Inferior parietal cortex (tissue), 1 donor: Measurements from ENCODE around the gene PAF1.
"Not testable (repeated sequence)": the region's sequence is repeated elsewhere in the genome, so short reads cannot be mapped to it uniquely, and the experiment has no call there.

Experiments
- DNase-seq: peaks from one replicate; pipeline ENCODE4 v3.0.0-alpha.2; 2016; ENCODE audit errors: extremely low spot score

PAF1 gene

GRCh38 chr19:39382991-39383828 is 7.7 kb downstream of the PAF1 start:
- no peak for DNase-seq

- no peak for DNase-seq
Observed at GRCh38 chr19:39381910-39382611, 8.8 kb downstream of the PAF1 start.

- no peak for DNase-seq
Observed at GRCh38 chr19:39380521-39381502, 10.1 kb downstream of the PAF1 start.

GRCh38 chr19:39379865-39380396 is 11.0 kb downstream of the PAF1 start:
- peak; percentile 48 for DNase-seq

DNA sequence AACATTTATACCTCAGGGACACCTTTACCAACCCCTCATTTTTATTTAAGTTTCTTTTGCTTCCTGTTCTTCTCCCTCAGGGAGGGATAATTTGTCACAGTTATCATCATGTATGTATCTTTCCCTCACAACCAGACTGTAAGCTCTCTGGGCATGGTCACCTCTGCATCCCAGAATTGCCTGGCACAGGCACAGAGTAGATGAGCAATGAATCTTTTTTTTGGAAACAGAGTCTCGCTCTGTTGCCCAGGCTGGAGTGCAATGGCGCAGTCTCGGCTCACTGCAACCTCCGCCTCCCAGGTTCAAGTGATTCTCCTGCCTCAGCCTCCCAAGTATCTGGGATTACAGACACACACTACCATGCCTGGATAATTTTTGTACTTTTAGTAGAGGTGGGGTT is 11.5 kb downstream of the PAF1 start:
- not testable (repeated sequence) for DNase-seq

DNA sequence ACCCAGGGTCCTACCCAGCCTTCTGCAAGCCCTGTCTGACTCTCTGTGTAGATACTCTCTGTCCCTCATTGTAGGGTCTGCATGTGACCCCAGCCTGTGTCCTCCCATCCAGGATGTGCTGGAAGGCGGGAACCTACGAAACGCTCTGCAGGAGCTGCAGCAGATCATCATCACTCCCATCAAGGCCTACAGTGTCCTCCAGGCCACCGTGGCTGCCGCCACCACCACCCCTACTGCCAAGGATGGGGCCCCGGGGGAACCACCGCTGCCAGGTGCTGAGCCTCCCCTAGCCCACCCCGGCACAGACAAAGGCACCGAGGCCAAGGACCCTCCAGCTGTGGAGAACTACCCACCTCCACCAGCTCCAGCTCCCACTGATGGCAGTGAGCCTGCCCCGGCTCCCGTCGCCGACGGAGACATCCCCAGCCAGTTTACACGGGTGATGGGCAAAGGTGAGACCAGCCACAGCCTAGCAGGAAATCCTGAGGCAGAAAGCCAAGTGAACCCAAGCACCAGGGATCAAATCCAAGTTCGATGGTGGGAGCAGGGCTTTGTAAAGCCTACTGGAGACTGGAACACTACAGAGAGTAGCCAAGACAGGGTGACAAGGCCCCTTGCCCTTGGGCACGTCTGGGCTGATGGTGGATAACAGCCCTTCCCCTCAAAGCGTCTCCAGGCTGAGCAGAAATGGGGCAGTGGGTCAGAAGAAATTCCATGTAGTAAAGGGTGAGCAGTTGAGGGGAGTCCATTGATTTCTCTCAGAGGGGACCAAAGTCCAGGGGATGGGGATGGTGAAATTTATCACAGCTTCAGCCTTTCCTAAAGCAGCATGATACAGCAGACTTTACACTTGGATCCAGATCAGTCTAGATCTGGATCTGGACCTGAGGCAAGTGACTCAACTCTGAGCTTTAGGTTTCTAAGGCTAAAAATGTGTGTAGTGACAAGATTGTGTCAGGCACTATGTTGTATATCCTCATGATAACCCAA is 13.2 kb downstream of the PAF1 start:
- DNase-seq = no peak

DNA sequence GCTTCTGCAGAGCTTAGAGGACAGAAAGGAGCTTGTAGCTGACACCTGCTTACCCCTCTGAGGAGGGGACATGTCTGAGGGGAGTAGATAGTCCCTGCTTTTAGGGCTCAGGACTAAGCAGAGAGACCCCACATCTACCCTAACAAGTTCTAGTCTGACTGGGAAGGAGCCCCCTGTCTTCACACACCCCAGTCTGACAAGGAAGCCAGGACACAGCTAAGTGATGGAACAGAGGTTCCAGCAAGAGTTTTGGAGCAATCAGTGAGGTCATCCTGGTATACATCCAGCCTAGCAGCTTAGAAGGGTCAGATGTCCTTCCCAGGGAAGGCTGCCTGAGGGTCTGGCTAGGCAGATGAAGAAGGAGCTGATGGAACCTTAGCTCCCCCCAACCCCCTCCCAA is 15.0 kb downstream of the PAF1 start:
- no peak for DNase-seq

- DNase-seq = peak; percentile 1
Observed at GRCh38 chr19:39372941-39373340, 18.0 kb downstream of the PAF1 start.

GRCh38 chr19:39372047-39372802 is 18.7 kb downstream of the PAF1 start:
- peak; percentile 34 for DNase-seq

DNA sequence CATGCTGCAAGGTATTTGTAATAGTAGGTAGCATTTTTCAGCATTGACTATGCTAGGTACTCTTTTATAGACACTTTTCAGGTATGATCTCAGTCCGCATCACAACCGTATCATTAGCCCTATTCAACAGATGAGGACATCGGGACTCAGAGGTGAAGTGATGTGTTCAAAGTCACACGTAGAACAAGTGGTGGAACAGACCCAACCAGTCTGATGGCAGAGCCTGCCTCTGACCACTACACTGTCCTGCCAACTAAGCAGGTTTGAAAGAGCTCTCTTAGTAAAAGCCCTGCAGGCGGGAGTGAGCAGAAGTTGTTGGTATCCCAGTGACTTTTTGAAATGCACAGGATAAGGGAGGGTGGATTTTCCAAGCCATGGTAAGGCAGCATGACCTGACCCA is 20.2 kb downstream of the PAF1 start:
- no peak for DNase-seq

DNA sequence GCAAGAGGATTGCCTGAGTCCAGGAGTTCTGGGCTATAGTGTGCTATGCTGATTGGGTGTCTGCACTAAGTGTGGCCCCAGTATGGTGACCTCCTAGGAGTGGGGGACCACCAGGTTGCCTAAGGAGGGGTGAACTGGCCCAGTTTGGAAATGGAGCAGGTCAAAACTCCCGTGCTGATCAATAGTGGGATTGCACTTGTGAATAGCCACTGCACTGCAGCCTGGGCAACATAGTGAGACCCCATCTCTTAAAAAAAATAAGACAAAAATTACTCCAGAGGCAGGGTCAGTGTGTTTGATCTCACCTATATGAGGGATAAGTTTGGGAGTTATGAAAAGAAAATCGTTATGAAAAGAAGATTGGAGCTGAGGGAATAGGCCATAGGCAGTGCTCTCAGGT is 21.7 kb downstream of the PAF1 start:
- no peak for DNase-seq

DNA sequence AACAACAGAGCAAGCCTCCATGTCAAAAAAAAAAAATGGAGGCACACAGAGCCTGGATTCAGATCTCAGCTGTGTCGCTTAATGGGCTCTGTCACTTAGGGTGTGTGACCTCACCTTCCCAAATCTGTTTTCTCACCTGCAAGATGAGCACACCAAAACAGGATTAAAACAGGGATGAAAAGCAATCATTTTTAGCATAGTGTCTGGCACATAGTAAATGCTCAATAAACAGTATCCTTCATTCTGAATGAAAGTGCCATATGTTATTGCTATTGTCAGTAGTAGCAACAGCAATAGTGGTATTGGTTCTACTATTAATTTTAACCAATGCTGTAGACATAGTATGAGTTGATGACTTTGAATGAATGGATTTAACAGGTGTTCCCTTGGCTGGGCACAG is 25.4 kb downstream of the PAF1 start:
- DNase-seq = no peak

- peak; percentile 77 for DNase-seq
Observed at GRCh38 chr19:39363901-39364457, 26.9 kb downstream of the PAF1 start.

- no peak for DNase-seq
Observed at GRCh38 chr19:39362682-39363657, 27.9 kb downstream of the PAF1 start.

DNA sequence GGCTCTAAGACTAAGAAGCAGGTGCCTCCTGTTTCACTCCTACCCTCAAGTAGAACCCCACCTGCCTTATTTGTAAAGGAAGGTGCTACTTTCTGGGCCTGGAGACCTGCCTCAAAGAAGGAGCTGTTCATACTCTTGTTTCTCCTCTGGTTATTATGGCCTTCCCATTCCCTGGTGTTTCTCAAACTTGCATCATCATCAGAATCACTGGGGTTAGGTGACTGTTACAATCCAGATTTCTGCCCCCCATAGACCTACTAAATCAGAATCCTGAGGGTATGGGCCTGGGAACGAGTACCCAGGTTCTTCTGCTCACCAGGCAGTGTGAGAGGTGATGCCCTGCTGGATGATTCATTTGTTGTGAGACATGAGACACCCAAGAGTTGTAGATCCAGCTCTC is 30.3 kb downstream of the PAF1 start:
- DNase-seq = no peak

DNA sequence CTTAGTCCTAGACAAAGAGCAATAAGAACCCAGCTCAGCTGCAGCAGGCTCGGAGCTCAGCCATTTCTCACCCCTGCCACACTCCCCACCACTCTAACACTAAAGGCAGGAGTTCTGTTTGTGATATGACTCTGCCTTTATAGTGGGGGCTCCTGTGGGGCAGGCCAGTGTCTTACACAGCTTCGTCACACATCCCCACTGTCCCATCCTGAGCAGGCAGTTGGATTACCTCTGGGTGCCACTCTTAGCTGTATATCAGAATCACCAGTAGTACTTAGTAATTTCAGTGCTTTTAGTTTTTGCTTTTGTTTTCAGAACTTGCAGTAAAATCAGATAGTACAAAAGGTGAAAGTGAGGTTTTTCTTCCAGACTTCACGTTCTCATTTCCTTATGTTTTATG is 31.9 kb downstream of the PAF1 start:
- no peak for DNase-seq

GRCh38 chr19:39356647-39357046 is 34.3 kb downstream of the PAF1 start:
- DNase-seq = peak; percentile 1

GRCh38 chr19:39356073-39356472 is 34.8 kb downstream of the PAF1 start:
- no peak for DNase-seq
